Stimulated activated CD4-positive, alpha-beta T cell treated with anti-CD3 and anti-CD28 coated beads, Interleukin-15, amount 100 ng/mL, for 1 hour (primary cell): ENCODE measurements around the gene AVL9.
"Not testable (repeated sequence)": the region's sequence is repeated elsewhere in the genome, so short reads cannot be mapped to it uniquely, and the experiment has no call there.

Experiments used
- DNase-seq, 2 donors: peaks; one replicate each; pipeline ENCODE4 v3.0.0-alpha.2; 2020; ENCODE audit warnings: low read depth in 1 of 2, low spot score in 1 of 2

AVL9 gene

GRCh38 chr7:32634798-32635393 is 139.6 kb downstream of the AVL9 start:
- DNase-seq = not testable (repeated sequence)

GRCh38 chr7:32636725-32637462 is 141.6 kb downstream of the AVL9 start:
- DNase-seq = not testable (repeated sequence)

GRCh38 chr7:32637611-32638010 is 142.3 kb downstream of the AVL9 start:
- not testable (repeated sequence) for DNase-seq
